WTC11 (cell line): ENCODE data around the gene GFPT2.

Experiments used
- CREB1 ChIP-seq: sonication (generic); formaldehyde crosslinking; IDR thresholded peaks from 2 replicates; pipeline ENCODE4 v1.8.0; 2023; ENCODE audit warnings: mild to moderate bottlenecking, missing genetic modification reagents
- ELF4 ChIP-seq: sonication (generic); formaldehyde crosslinking; IDR thresholded peaks from 2 replicates; pipeline ENCODE4 v1.8.1; 2022; ENCODE audit warnings: low read depth, mild to moderate bottlenecking, moderate library complexity, missing genetic modification reagents
- JUN ChIP-seq: sonication (generic); formaldehyde crosslinking; IDR thresholded peaks from 2 replicates; pipeline ENCODE4 v1.8.0; 2023; ENCODE audit warnings: mild to moderate bottlenecking, missing genetic modification reagents
- KAT7 ChIP-seq: sonication (generic); formaldehyde crosslinking; IDR thresholded peaks from 2 replicates; pipeline ENCODE4 v1.8.1; 2023; ENCODE audit warnings: missing genetic modification reagents, mild to moderate bottlenecking, borderline replicate concordance
- NR3C1 ChIP-seq: sonication (generic); formaldehyde crosslinking; conservative IDR thresholded peaks from 2 replicates; pipeline ENCODE4 v1.8.1; 2023; ENCODE audit warnings: low read depth, mild to moderate bottlenecking, missing genetic modification reagents
- TEAD4 ChIP-seq: sonication (generic); formaldehyde crosslinking; IDR thresholded peaks from 2 replicates; pipeline ENCODE4 v1.8.0; 2022; ENCODE audit warnings: mild to moderate bottlenecking, missing genetic modification reagents
- TP53 ChIP-seq: sonication (generic); formaldehyde crosslinking; IDR thresholded peaks from 2 replicates; pipeline ENCODE4 v1.8.1; 2023; ENCODE audit warnings: mild to moderate bottlenecking, missing genetic modification reagents
- TF ChIP-seq, protein P1 (sequence below): sonication (generic); formaldehyde crosslinking; IDR thresholded peaks from 2 replicates; pipeline ENCODE4 v1.8.1; 2022; ENCODE audit warnings: low read depth, missing genetic modification reagents, borderline replicate concordance
- TF ChIP-seq, protein P2 (sequence below): fragments of 200-600 bp; IDR thresholded peaks from 2 replicates; pipeline ENCODE4 v1.8.0; 2022; ENCODE audit warnings: antibody characterized with exemption

DNA sequence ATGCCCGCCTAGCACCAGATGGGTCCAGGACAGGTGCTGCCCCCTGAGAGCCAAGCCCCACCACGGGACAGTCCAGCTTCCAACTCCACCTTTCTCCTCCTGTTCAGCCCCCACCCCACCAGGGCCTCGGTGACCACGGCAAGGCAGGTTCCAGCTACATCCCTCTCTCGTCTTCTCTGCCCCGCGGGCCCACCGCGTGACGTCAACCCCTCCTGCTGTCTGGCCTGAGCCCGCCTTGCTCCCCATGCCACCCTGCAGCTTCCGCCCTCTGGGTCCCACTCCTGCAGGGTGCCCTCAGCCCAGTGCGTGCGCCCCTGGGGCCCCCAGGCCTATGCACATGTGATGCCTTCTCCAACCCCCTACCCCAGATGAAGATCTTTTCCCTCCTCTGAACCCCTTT is 6.8 kb downstream of the GFPT2 start:
- TF ChIP-seq KAT7 (no peak), NR3C1 (CRISPR knock-in tag) (no peak), TP53 (CRISPR knock-in tag) (no peak), TEAD4 (no peak), ELF4 (no peak), JUN (CRISPR knock-in tag) (no peak), CREB1 (CRISPR knock-in tag) (no peak)
- TF ChIP-seq, protein P1, sequence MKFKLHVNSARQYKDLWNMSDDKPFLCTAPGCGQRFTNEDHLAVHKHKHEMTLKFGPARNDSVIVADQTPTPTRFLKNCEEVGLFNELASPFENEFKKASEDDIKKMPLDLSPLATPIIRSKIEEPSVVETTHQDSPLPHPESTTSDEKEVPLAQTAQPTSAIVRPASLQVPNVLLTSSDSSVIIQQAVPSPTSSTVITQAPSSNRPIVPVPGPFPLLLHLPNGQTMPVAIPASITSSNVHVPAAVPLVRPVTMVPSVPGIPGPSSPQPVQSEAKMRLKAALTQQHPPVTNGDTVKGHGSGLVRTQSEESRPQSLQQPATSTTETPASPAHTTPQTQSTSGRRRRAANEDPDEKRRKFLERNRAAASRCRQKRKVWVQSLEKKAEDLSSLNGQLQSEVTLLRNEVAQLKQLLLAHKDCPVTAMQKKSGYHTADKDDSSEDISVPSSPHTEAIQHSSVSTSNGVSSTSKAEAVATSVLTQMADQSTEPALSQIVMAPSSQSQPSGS (CRISPR knock-in tag) = no peak
- TF ChIP-seq, protein P2, sequence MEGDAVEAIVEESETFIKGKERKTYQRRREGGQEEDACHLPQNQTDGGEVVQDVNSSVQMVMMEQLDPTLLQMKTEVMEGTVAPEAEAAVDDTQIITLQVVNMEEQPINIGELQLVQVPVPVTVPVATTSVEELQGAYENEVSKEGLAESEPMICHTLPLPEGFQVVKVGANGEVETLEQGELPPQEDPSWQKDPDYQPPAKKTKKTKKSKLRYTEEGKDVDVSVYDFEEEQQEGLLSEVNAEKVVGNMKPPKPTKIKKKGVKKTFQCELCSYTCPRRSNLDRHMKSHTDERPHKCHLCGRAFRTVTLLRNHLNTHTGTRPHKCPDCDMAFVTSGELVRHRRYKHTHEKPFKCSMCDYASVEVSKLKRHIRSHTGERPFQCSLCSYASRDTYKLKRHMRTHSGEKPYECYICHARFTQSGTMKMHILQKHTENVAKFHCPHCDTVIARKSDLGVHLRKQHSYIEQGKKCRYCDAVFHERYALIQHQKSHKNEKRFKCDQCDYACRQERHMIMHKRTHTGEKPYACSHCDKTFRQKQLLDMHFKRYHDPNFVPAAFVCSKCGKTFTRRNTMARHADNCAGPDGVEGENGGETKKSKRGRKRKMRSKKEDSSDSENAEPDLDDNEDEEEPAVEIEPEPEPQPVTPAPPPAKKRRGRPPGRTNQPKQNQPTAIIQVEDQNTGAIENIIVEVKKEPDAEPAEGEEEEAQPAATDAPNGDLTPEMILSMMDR = no peak
